Peyer's patch (tissue), 4 donors: Measurements from ENCODE around the gene PTBP1. TPM values are rescaled to one million over a fixed set of nuclear protein-coding genes. Genes with fewer than 3 reads are reported as not detected.
A peak's percentile ranks its signal among the peaks of the same experiment; 100 is the strongest.

ENCODE experiments used
- DNase-seq, 3 donors: peaks; one replicate each; pipeline ENCODE4 v3.0.0-alpha.2; 2017 to 2019
- H3K27ac ChIP-seq, 4 donors: fragments of 200-600 bp; sonication (generic); one replicate each; pipeline ENCODE4 v1.5.1; 2016 to 2019
- H3K27me3 ChIP-seq, 2 donors: fragments of 200-600 bp; sonication (generic); one replicate each; pipeline ENCODE4 v1.5.1; 2019
- H3K36me3 ChIP-seq, 3 donors: fragments of 200-600 bp; sonication (generic); one replicate each; pipeline ENCODE4 v1.5.1; 2016 to 2019
- H3K4me1 ChIP-seq, 4 donors: fragments of 200-600 bp; sonication (generic); one replicate each; pipeline ENCODE4 v1.5.1; 2016 to 2019
- H3K4me3 ChIP-seq, 4 donors: fragments of 200-600 bp; sonication (generic); 1 replicate in 3 of 4; 2 replicates in 1 of 4; pipeline ENCODE4 v1.5.1; 2016 to 2019; ENCODE audit warnings: mild to moderate bottlenecking in 1 of 4
- H3K9me3 ChIP-seq, 4 donors: fragments of 200-600 bp; sonication (generic); one replicate each; pipeline ENCODE4 v1.5.1; 2016 to 2019; ENCODE audit warnings: mild to moderate bottlenecking in 1 of 4
- CTCF ChIP-seq, 6 experiments: fragments of 450-650 bp in 4 of 6; fragments of 200-600 bp in 2 of 6; sonication (generic) in 1 of 6; IDR thresholded peaks; one replicate each; pipeline ENCODE4 v1.5.1; 2017 to 2019; ENCODE audit warnings: antibody characterized with exemption in 6 of 6, mild to moderate bottlenecking in 3 of 6, moderate library complexity in 1 of 6
- POLR2A ChIP-seq, 2 donors: fragments of 450-650 bp; IDR thresholded peaks; one replicate each; pipeline ENCODE4 v1.5.1; 2017; ENCODE audit warnings: antibody characterized with exemption in 2 of 2, mild to moderate bottlenecking in 2 of 2, moderate library complexity in 2 of 2
- total RNA-seq, 4 donors: library from RNA; depleted of rRNA; stranded (reverse); fragments of >200 nt; gene quantifications; one replicate each; pipeline ENCODE4 v1.1.0, GENCODE V29; 2016

Gene PTBP1
- total RNA-seq, 4 donors from 2014 or later = 173 to 436 (median 229) TPM

- Histone ChIP-seq H3K36me3 (no peaks in the 10 kb centered on the region), H3K4me3 (peak overlapping the region in 1 of 4 donors; percentile 5)
Observed at GRCh38 chr19:782185-782877, 14.9 kb upstream of the PTBP1 start.

DNA sequence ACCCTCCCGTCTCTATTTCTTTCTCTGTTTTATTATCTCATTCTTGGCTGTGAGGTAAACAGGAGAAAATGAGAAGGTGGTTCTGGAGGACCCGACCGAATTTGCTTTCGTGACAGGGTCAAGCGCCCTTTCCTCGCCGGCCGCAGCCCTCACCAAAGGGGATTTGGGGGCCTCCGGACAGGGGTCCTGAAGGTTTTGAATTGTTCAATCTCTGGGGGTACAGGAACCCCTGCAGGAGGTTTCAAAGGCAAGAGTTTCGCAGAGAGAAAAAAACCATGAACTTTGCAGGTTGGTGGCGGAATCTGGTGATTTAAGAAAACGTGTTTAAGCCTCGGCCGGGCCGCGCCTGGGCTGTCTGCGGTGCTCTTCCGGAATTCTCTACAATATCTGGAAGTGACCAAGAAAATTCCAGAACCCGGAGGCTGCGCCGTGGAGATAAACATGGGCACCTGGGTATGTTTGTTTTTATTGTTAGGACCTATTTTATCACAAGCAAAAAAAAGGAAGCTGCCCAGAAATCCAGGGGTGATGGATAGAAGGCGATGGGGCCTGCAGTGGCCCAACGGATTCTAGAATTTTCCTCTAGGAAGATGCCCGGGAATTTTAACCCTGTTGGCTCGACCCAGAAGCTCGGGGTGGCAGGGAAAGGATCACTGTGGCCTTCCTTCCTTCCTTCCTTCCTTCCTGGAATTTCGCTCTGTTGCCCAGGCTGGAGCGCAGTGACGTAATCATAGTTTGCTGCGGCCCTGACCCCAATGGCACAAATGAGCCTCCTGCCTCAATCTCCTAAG lies 14.2 kb upstream of the PTBP1 start:
- Histone ChIP-seq H3K4me1 (peaks cover 0 to 12% (median 0%) of the 10 kb centered on the region in 4 donors), H3K27me3 (no peaks in the 10 kb centered on the region), H3K27ac (peak overlapping the region in 1 of 4 donors; percentile 23), H3K36me3 (no peaks in the 10 kb centered on the region), H3K4me3 (peak overlapping the region in 1 of 4 donors; percentile 5), H3K9me3 (no peaks in the 10 kb centered on the region)
- DNase-seq = no peak
- no peak for TF ChIP-seq CTCF (IDR thresholded peaks at IDR 0.05)
- TF ChIP-seq POLR2A (IDR thresholded peaks at IDR 0.05) = no peak

More at GRCh38 chr19:782185-782877, 14.9 kb upstream of the PTBP1 start:
- TF ChIP-seq POLR2A (IDR thresholded peaks at IDR 0.05) (no peak), CTCF (IDR thresholded peaks at IDR 0.05) (no peak)
- Histone ChIP-seq H3K4me1 (peaks cover 0 to 12% (median 0%) of the 10 kb centered on the region in 4 donors), H3K9me3 (no peaks in the 10 kb centered on the region), H3K27ac (peak overlapping the region in 2 of 4 donors; percentile 23 to 52), H3K27me3 (no peaks in the 10 kb centered on the region)
- DNase-seq = no peak

DNA sequence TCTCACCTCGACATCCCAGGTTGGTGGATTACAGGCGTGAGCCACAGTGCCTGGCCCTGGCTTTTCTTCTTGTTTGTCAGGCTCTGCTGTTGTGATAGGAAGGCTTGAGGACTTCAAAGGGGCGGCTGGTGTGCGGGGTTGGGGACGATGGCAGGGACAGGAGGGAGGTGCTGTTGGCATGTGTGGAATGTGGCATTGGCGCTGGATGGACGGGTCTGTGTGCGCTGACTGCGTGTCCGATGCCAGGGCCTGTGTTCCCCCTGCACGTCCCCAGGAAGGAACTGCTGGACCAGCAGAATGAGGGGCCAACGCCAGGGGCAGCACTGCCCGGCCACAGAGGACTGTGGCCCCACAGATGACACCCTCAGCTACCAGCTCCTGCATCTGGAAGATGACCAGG lies 12.7 kb upstream of the PTBP1 start:
- Histone ChIP-seq H3K36me3 (no peaks in the 10 kb centered on the region), H3K9me3 (no peaks in the 10 kb centered on the region), H3K4me3 (no peak overlapping the region), H3K27me3 (no peaks in the 10 kb centered on the region), H3K4me1 (peaks cover 0 to 12% (median 0%) of the 10 kb centered on the region in 4 donors), H3K27ac (no peak overlapping the region)
- no peak for TF ChIP-seq POLR2A (IDR thresholded peaks at IDR 0.05)
- TF ChIP-seq CTCF (IDR thresholded peaks at IDR 0.05) = no peak
- no peak for DNase-seq

- TF ChIP-seq CTCF (IDR thresholded peaks at IDR 0.05) (no peak), POLR2A (IDR thresholded peaks at IDR 0.05) (no peak)
- Histone ChIP-seq H3K36me3 (no peaks in the 10 kb centered on the region), H3K9me3 (no peaks in the 10 kb centered on the region), H3K27me3 (no peaks in the 10 kb centered on the region), H3K4me3 (no peak overlapping the region), H3K27ac (no peak overlapping the region), H3K4me1 (peaks cover 0 to 15% (median 0%) of the 10 kb centered on the region in 4 donors)
- DNase-seq = peak in 1 of 3 donors; percentile 34
Observed at GRCh38 chr19:787536-787935, 9.7 kb upstream of the PTBP1 start.

DNA sequence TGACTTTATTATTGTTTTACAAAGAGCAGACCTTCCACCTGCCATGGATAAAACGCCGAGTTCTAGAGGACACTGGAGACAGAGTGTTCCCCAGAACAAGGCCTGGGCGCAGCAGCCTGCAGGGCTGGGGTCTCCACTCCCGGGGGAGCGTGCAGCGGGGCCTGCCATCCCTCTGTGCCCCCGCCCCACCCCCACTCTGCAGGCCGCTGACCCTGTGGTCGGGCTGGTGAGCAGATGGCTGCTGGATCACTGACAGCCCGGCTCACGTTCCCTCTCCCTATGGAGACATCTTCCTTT lies 8.6 kb upstream of the PTBP1 start:
- no peak for DNase-seq
- TF ChIP-seq CTCF (IDR thresholded peaks at IDR 0.05) (no peak), POLR2A (IDR thresholded peaks at IDR 0.05) (no peak)
- Histone ChIP-seq H3K27me3 (no peaks in the 10 kb centered on the region), H3K36me3 (no peaks in the 10 kb centered on the region), H3K4me3 (no peak overlapping the region), H3K9me3 (no peaks in the 10 kb centered on the region), H3K27ac (peak overlapping the region in 2 of 4 donors; percentile 59 to 65), H3K4me1 (peaks cover 0 to 10% (median 0%) of the 10 kb centered on the region in 4 donors)
